NCI-H2081 treated with DMSO at 0.1 percent for 48 hours (cell line): Measurements from ENCODE around the gene POFUT2.

ENCODE experiments used
- DNase-seq: peaks from one replicate; lab custom pipeline; 2025; lab: John Stamatoyannopoulos, UW

POFUT2 gene

DNA sequence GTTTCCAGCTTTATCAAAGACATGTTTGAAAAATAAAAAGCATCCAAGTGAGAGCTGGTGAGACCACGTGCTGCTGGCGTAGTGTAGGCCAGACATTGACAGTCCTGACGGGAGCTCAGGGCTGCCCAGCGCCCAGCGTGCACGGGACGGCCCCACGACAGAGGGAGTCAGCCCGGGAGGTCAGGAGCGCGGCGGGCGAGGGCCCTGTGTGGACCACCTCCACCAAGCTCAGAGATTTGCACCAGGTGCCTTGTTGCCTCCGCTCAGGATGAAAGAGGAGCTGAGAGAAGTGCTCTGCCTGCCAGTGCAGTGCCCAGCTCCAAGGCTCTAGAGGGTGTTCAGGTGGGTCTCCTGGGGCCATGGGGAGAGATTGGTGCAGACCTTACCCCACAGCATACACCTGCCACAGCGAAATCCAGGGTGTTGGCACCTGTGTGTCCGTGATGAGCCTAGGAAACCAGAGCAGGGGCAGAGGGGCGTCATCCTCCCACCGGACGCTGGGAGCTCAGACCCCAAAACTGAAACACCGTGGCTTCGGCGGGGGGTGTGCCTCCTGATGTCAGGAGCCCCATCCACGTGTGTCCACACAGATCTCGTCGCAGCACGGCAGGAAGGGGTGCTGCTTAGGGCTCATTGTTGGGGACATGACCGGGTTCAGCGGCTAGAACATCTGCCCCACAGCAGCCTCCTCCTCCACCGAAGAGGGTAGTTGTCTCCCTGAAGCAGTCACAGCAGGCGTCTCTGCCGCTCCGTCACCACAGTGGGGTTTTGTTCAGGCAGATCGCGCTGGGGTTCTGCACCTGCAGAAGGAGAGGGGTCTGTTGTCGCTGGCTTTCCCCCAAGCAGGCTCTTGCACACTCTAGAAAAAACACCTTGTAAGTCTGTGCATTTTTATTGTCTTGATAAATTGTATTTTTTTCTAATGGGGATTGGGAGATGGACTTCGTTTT, 64.2 kb downstream of the POFUT2 start:
- DNase-seq, result no peak

DNA sequence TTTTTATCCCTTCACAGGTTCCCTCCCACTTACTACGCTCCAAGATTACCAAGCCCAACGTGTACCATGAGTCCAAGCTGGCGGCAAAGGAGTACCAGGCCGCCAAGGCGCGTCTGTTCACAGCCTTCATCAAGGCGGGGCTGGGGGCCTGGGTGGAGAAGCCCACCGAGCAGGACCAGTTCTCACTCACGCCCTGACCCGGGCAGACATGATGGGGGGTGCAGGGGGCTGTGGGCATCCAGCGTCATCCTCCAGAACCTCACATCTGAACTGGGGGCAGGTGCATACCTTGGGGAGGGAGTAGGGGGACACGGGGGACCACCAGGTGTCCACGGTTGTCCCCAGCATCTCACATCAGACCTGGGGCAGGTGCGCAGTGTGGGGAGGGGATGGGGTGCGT, 65.7 kb downstream of the POFUT2 start:
- DNase-seq, result no peak

DNA sequence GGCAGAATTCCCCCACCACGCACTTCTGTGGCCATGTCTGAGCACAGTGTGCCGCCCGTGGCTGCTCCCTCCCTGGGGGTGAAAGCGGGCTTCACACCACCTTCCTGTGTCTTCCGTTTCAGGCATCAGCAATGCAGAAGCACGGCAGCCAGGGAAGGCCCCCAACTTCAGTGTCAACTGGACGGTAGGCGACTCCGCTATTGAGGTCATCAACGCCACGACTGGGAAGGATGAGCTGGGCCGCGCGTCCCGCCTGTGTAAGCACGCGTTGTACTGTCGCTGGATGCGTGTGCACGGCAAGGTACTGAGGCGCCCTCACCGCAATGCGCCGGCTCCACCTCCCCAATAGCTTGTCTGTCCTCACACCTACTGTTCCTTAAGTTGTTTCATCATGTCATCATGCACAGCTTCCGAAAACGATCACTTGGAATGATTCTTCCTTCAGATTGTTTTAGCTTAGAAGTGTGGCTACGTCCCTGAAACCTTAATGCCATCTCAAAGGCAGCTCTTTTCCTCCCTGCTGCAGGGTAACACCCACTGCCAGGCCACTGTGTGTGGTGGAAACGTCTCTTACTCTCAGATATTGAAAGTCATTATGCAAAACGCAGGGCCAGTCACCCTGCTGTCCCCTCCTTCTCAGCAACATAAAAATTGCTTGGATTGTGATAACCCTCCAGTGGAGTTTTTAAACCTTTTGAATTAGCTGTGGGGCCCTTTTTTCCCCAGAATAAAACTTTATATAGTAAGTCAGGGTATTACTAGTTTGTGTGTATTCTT, 66.8 kb downstream of the POFUT2 start:
- DNase-seq, result no peak

DNA sequence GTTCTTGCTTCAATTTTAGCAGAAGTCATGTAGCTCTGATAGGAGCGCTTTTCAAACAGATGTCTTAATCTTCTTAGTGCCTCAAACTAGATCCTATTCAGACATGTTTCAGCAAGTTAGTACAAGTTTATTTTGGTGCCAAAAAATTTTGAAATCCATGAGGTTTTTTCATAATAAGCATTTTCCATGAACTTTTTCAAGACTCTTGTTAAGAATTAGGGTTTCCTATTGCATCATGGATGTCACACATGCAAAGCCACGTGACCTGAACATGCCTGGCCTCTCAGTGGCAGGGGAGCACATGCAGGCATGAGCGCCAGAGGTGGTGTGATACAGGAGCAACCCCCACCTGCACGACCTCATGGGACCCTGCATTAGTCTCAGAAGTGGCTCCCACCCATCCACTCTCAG, 67.6 kb downstream of the POFUT2 start:
- DNase-seq, result no peak

DNA sequence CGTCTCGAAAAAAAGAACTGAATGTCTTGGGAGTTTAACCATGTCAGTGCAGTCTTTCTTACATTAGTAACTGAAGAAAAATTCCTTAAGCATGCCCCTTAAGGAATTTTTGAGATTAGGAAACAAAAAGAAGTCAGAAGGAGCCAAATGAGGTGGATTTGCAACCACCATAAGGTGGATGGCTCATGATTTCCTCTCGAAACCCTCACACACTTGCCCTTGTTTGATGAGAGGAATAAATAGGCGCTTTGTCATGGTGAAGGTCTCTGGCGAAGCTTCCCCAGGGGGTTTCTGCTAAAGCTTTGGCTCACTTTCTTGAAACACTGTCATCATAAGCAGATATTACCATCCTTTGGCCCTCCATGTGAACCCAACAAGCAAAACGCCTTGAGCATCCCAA, 68.2 kb downstream of the POFUT2 start:
- DNase-seq, result no peak

DNA sequence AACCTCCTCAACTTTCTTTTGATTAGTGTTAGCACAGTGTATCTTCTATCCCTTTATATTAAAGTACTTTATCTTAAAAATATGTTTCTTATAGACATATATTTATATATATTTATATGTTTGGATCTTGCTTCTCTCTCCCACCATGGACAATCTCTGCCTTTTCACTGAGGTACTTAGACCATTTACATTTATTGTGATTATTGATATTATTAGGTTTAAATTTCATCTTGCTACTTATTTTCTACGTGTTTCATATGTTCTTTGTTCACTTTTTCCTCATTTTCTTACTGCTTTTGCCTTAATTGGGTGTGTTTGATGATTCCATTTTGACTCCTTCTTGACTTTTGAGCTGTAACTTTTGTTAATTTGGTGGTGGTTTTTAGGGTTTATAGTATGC, 70.7 kb downstream of the POFUT2 start:
- no peak for DNase-seq

DNA sequence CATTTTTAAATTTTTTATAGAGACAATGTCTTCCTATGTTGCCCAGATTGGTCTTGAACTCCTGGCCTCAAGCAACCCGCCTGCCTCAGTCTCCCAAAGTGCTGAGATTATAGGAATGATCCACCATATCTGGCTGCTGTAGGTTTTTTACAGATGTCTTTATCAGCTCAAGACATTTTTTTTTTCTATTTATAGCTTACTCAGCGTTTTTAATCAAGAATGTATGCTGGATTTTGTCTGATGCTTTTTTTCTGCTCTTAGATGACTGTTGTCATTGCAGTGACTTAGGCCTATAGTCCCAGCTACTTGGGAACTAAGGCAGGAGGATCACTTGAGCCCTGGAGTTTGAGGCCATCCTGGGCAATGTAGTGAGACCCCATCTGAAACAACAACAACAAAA, 72.5 kb downstream of the POFUT2 start:
- DNase-seq, result no peak
